ENCODE results near the gene P2RX3. TPM values are rescaled to one million over a fixed set of nuclear protein-coding genes. Genes with fewer than 3 reads are reported as not detected.

P2RX3 gene
- total RNA-seq, 1 donor from 2014 or later, result not detected

GRCh38 chr11:57418131-57418530 is 80.0 kb downstream of the P2RX3 start:
- Histone ChIP-seq H3K27ac (no peak overlapping the region), H3K36me3 (peaks cover 97% of the 10 kb centered on the region), H3K9me3 (no peaks in the 10 kb centered on the region), H3K4me3 (no peak overlapping the region), H3K4me1 (peaks cover 22% of the 10 kb centered on the region), H3K27me3 (ENCODE audit: low read depth) (no peaks in the 10 kb centered on the region)
- DNase-seq (no peak), ATAC-seq (no peak)
- intact Hi-C loops (cut with DNase I), result no loop called here
- TF ChIP-seq CTCF (IDR thresholded peaks at IDR 0.05), result no peak

- no peak for TF ChIP-seq CTCF (IDR thresholded peaks at IDR 0.05)
Measured at GRCh38 chr11:57419146-57419545, 81.0 kb downstream of the P2RX3 start.

GRCh38 chr11:57421066-57421465 is 82.9 kb downstream of the P2RX3 start:
- DNase-seq (no peak), ATAC-seq (no peak)
- Histone ChIP-seq H3K4me1 (peaks cover 50% of the 10 kb centered on the region), H3K9me3 (no peaks in the 10 kb centered on the region), H3K4me3 (no peak overlapping the region), H3K27me3 (ENCODE audit: low read depth) (no peaks in the 10 kb centered on the region), H3K36me3 (peaks cover 88% of the 10 kb centered on the region), H3K27ac (no peak overlapping the region)
- no peak for TF ChIP-seq CTCF (IDR thresholded peaks at IDR 0.05)
- intact Hi-C loops (cut with DNase I), result no loop called here

More at GRCh38 chr11:57419146-57419545, 81.0 kb downstream of the P2RX3 start:
- no peak overlapping the region for H3K4me3 ChIP-seq
- H3K4me1 ChIP-seq, result peaks cover 31% of the 10 kb centered on the region
- intact Hi-C loops (cut with DNase I), result no loop called here
- no peak overlapping the region for H3K27ac ChIP-seq
- ATAC-seq (no peak), DNase-seq (no peak)
- H3K9me3 ChIP-seq, result no peaks in the 10 kb centered on the region
- peaks cover 97% of the 10 kb centered on the region for H3K36me3 ChIP-seq
- no peaks in the 10 kb centered on the region for H3K27me3 ChIP-seq (ENCODE audit: low read depth)

GRCh38 chr11:57421805-57422204 is 83.7 kb downstream of the P2RX3 start:
- peaks cover 52% of the 10 kb centered on the region for H3K4me1 ChIP-seq
- intact Hi-C loops (cut with DNase I), result no loop called here

More at GRCh38 chr11:57421805-57422204, 83.7 kb downstream of the P2RX3 start:
- Histone ChIP-seq H3K36me3 (peaks cover 81% of the 10 kb centered on the region), H3K9me3 (no peaks in the 10 kb centered on the region), H3K27me3 (ENCODE audit: low read depth) (no peaks in the 10 kb centered on the region), H3K4me3 (no peak overlapping the region), H3K27ac (no peak overlapping the region)
- TF ChIP-seq CTCF (IDR thresholded peaks at IDR 0.05), result no peak
- ATAC-seq (no peak), DNase-seq (no peak)

Other genes with a start within 250 kb of the P2RX3 start
- 0.12 TPM for gene LRRC55, start 156.4 kb upstream of the P2RX3 start, total RNA-seq
- 4.1 TPM for gene APLNR, start 101.1 kb upstream of the P2RX3 start, total RNA-seq
- 147 TPM for gene TNKS1BP1, start 13.4 kb upstream of the P2RX3 start, total RNA-seq
- gene SSRP1, start 2.5 kb upstream of the P2RX3 start, total RNA-seq, result 62.2 TPM
- gene PRG3, start 42.8 kb downstream of the P2RX3 start, total RNA-seq, result not detected
- not detected for gene PRG2, start 52.3 kb downstream of the P2RX3 start, total RNA-seq
- 102 TPM for gene SLC43A3, start 88.8 kb downstream of the P2RX3 start, total RNA-seq
- gene RTN4RL2, start 122.2 kb downstream of the P2RX3 start, total RNA-seq, result 4.8 TPM
- gene SLC43A1, start 177.3 kb downstream of the P2RX3 start, total RNA-seq, result 13.2 TPM
- gene TIMM10, start 192.4 kb downstream of the P2RX3 start, total RNA-seq, result 35.3 TPM
- gene SMTNL1, start 199.2 kb downstream of the P2RX3 start, total RNA-seq, result not detected
- 172 TPM for gene UBE2L6, start 229.3 kb downstream of the P2RX3 start, total RNA-seq